ENCODE measurements around the gene ELMOD3.
"Not testable (repeated sequence)": the region's sequence is repeated elsewhere in the genome, so short reads cannot be mapped to it uniquely, and the experiment has no call there.

The ELMOD3 gene

GRCh38 chr2:85354286-85355072 lies at the start of gene ELMOD3, which contains the start of gene RETSAT:
TSS of gene ELMOD3 (plus strand) at chr2:85354769. CDS start at chr2:85357199, 2,430 bp downstream.
TSS of gene RETSAT (minus strand) at chr2:85354528. CDS start at chr2:85354507, 21 bp downstream.
- peak; percentile 98 for DNase-seq (ENCODE audit: low read depth)

- DNase-seq (ENCODE audit: low read depth) = no peak
Measured at GRCh38 chr2:85307527-85307897, 47.1 kb upstream of the ELMOD3 start.

- no peak for DNase-seq (ENCODE audit: low read depth)
Measured at GRCh38 chr2:85308201-85308600, 46.4 kb upstream of the ELMOD3 start.

GRCh38 chr2:85308896-85309555 lies 45.5 kb upstream of the ELMOD3 start:
- DNase-seq (ENCODE audit: low read depth) = no peak

- DNase-seq (ENCODE audit: low read depth) = no peak
Measured at GRCh38 chr2:85309699-85310321, 44.8 kb upstream of the ELMOD3 start.

GRCh38 chr2:85310330-85310729 lies 44.2 kb upstream of the ELMOD3 start:
- no peak for DNase-seq (ENCODE audit: low read depth)

- no peak for DNase-seq (ENCODE audit: low read depth)
Measured at GRCh38 chr2:85312404-85312803, 42.2 kb upstream of the ELMOD3 start.

GRCh38 chr2:85314884-85315242 lies 39.7 kb upstream of the ELMOD3 start:
- no peak for DNase-seq (ENCODE audit: low read depth)

GRCh38 chr2:85315921-85316320 lies 38.6 kb upstream of the ELMOD3 start:
- DNase-seq (ENCODE audit: low read depth) = not testable (repeated sequence)

- no peak for DNase-seq (ENCODE audit: low read depth)
Measured at GRCh38 chr2:85318222-85319074, 36.1 kb upstream of the ELMOD3 start.

- DNase-seq (ENCODE audit: low read depth) = no peak
Measured at GRCh38 chr2:85319796-85320195, 34.8 kb upstream of the ELMOD3 start.

GRCh38 chr2:85323351-85323987 lies 31.1 kb upstream of the ELMOD3 start:
- DNase-seq (ENCODE audit: low read depth) = no peak

GRCh38 chr2:85323988-85324367 lies 30.6 kb upstream of the ELMOD3 start:
- not testable (repeated sequence) for DNase-seq (ENCODE audit: low read depth)

- no peak for DNase-seq (ENCODE audit: low read depth)
Measured at GRCh38 chr2:85324639-85325465, 29.7 kb upstream of the ELMOD3 start.

GRCh38 chr2:85325466-85325811 lies 29.1 kb upstream of the ELMOD3 start:
- DNase-seq (ENCODE audit: low read depth) = no peak

- peak; percentile 36 for DNase-seq (ENCODE audit: low read depth)
Measured at GRCh38 chr2:85326406-85327159, 28.0 kb upstream of the ELMOD3 start.

- DNase-seq (ENCODE audit: low read depth) = peak; percentile 26
Measured at GRCh38 chr2:85327160-85327821, 27.3 kb upstream of the ELMOD3 start.

- DNase-seq (ENCODE audit: low read depth) = peak; percentile 88
Measured at GRCh38 chr2:85327822-85328617, 26.5 kb upstream of the ELMOD3 start, which contains the start of gene TGOLN2. TSS of gene TGOLN2 (minus strand) at chr2:85327989. CDS start at chr2:85327962, 27 bp downstream.

All from T-helper 22 cell (primary cell).